H1 (cell line): ENCODE data around the gene CYP4B1. TPM values are rescaled to one million over a fixed set of nuclear protein-coding genes. Genes with fewer than 3 reads are reported as not detected.

Experiments
- CTCF ChIA-PET: fragments of 300-600 bp; sonication (Branson Sonifier 250); formaldehyde crosslinking; loops from one replicate; lab custom pipeline; 2021; ENCODE audit not compliant: partially characterized antibody; lab: Charles Lee
- POLR2A ChIA-PET: fragments of 300-600 bp; sonication (Branson Sonifier 250); formaldehyde crosslinking; loops from one replicate; lab custom pipeline; 2021; ENCODE audit warnings: inconsistent platforms; ENCODE audit not compliant: partially characterized antibody; lab: Charles Lee
- DNase-seq, 2 experiments: peaks; one replicate each; pipeline versions ENCODE4 v3.0.0 to v3.0.0-alpha.2; 2010 to 2022; ENCODE audit warnings: low spot score in 2 of 2, low read depth in 1 of 2, mixed read lengths in 1 of 2
- FAIRE-seq: peaks from 2 replicates; lab custom pipeline; 2011; peaks lifted over from hg19 to GRCh38; lab: Jason Lieb, UNC
- H2AFZ ChIP-seq: 2 replicates; pipeline ENCODE4 v1.8.1; 2012; ENCODE audit warnings: low read length, inconsistent platforms
- H2AK5ac ChIP-seq: 2 replicates; pipeline ENCODE4 v1.6.1; 2013; ENCODE audit warnings: low read depth, low read length
- H2BK120ac ChIP-seq: replicated peaks from 2 replicates; pipeline ENCODE3; 2013; ENCODE audit warnings: low read depth, low read length, inconsistent platforms
- H2BK12ac ChIP-seq: 2 replicates; pipeline ENCODE4 v1.6.1; 2013; ENCODE audit warnings: low read depth, low read length
- H2BK15ac ChIP-seq: 2 replicates; pipeline ENCODE4 v1.6.1; 2013; ENCODE audit warnings: low read length
- H2BK20ac ChIP-seq: 2 replicates; pipeline ENCODE4 v1.6.1; 2013; ENCODE audit warnings: low read length
- H2BK5ac ChIP-seq: 2 replicates; pipeline ENCODE4 v1.6.1; 2013; ENCODE audit warnings: low read depth, low read length
- H3K14ac ChIP-seq: 2 replicates; pipeline ENCODE4 v1.6.1; 2013; ENCODE audit warnings: inconsistent platforms; ENCODE audit not compliant: insufficient read length
- H3K18ac ChIP-seq: 2 replicates; pipeline ENCODE4 v1.6.1; 2013; ENCODE audit warnings: low read length; ENCODE audit errors: extremely low read depth
- H3K23ac ChIP-seq: 2 replicates; pipeline ENCODE4 v1.6.1; 2013; ENCODE audit warnings: inconsistent platforms; ENCODE audit not compliant: insufficient read length
- H3K23me2 ChIP-seq: 2 replicates; pipeline ENCODE4 v1.6.1; 2013; ENCODE audit warnings: low read depth, low read length
- H3K27ac ChIP-seq: 2 replicates; pipeline ENCODE4 v1.6.1; 2011; ENCODE audit warnings: low read depth, low read length, inconsistent platforms
- H3K27me3 ChIP-seq, 4 experiments: replicated peaks in 1 of 4; 1 replicate in 1 of 4; 2 replicates in 3 of 4; pipeline versions ENCODE4 v1.6.1 to v1.8.1; 2011 to 2013; ENCODE audit warnings: low read length in 3 of 4, mild to moderate bottlenecking in 3 of 4, inconsistent platforms in 2 of 4, mixed read lengths in 2 of 4, moderate library complexity in 1 of 4; ENCODE audit not compliant: control insufficient read depth in 3 of 4, insufficient read depth in 3 of 4; ENCODE audit errors: extremely low read depth in 1 of 4
- H3K36me3 ChIP-seq, 4 experiments: 2 replicates each; pipeline versions ENCODE4 v1.6.1 to v1.8.1; 2011 to 2013; ENCODE audit warnings: mild to moderate bottlenecking in 4 of 4, low read length in 3 of 4, moderate library complexity in 2 of 4, control low read depth in 1 of 4, inconsistent platforms in 1 of 4; ENCODE audit not compliant: insufficient read depth in 4 of 4, control insufficient read depth in 2 of 4
- H3K4ac ChIP-seq: replicated peaks from 2 replicates; pipeline ENCODE3; 2013; ENCODE audit warnings: low read length, low read depth, mixed read lengths, inconsistent platforms; ENCODE audit not compliant: insufficient read length
- H3K4me1 ChIP-seq, 4 experiments: replicated peaks in 1 of 4; 1 replicate in 1 of 4; 2 replicates in 3 of 4; pipeline versions ENCODE4 v1.6.1 to v1.8.1; 2011 to 2013; ENCODE audit warnings: low read length in 3 of 4, inconsistent platforms in 2 of 4, mixed read lengths in 1 of 4; ENCODE audit not compliant: insufficient read depth in 4 of 4, control insufficient read depth in 3 of 4
- H3K4me2 ChIP-seq, 2 experiments: 2 replicates each; pipeline versions ENCODE4 v1.6.1 to v1.8.1; 2011 to 2013; ENCODE audit warnings: low read depth in 2 of 2, low read length in 2 of 2, control low read depth in 1 of 2, inconsistent platforms in 1 of 2, mild to moderate bottlenecking in 1 of 2; ENCODE audit not compliant: insufficient read depth in 1 of 2
- H3K4me3 ChIP-seq, 4 experiments: fragments of 200-600, 300-600 bp in 1 of 4; sonication (generic), shearing (Covaris generic), sonication (Bioruptor Twin) in 1 of 4; 2 replicates each; pipeline versions ENCODE4 v1.5.1 to v1.8.1; 2011 to 2016; ENCODE audit warnings: low read length in 4 of 4, low read depth in 3 of 4, control low read depth in 2 of 4, inconsistent platforms in 2 of 4, mild to moderate bottlenecking in 2 of 4, mixed read lengths in 1 of 4, moderate library complexity in 1 of 4; ENCODE audit not compliant: insufficient read depth in 2 of 4; ENCODE audit errors: extremely low read depth in 1 of 4
- H3K56ac ChIP-seq: replicated peaks from 2 replicates; pipeline ENCODE3; 2013; ENCODE audit warnings: low read depth, mild to moderate bottlenecking, mixed read lengths, low read length, inconsistent platforms; ENCODE audit not compliant: insufficient read length
- H3K79me1 ChIP-seq: 2 replicates; pipeline ENCODE4 v1.6.1; 2013; ENCODE audit warnings: low read depth, low read length, control low read depth
- H3K79me2 ChIP-seq, 2 experiments: 2 replicates each; pipeline versions ENCODE4 v1.6.1 to v1.8.1; 2012 to 2013; ENCODE audit warnings: low read length in 2 of 2, mild to moderate bottlenecking in 2 of 2, inconsistent platforms in 1 of 2; ENCODE audit not compliant: insufficient read depth in 2 of 2, control insufficient read depth in 1 of 2
- H3K9ac ChIP-seq, 4 experiments: replicated peaks in 1 of 4; 1 replicate in 1 of 4; 2 replicates in 3 of 4; pipeline versions ENCODE4 v1.6.1 to v1.8.1; 2011 to 2013; ENCODE audit warnings: low read depth in 3 of 4, low read length in 3 of 4, control low read depth in 2 of 4, mild to moderate bottlenecking in 2 of 4, moderate library complexity in 2 of 4, inconsistent platforms in 1 of 4; ENCODE audit errors: extremely low read depth in 1 of 4
- H3K9me3 ChIP-seq, 2 experiments: 2 replicates each; pipeline versions ENCODE4 v1.6.1 to v1.8.1; 2012 to 2013; ENCODE audit warnings: mild to moderate bottlenecking in 2 of 2, moderate library complexity in 2 of 2, control low read depth in 1 of 2, inconsistent platforms in 1 of 2, low read depth in 1 of 2, low read length in 1 of 2, mixed read lengths in 1 of 2; ENCODE audit not compliant: insufficient read depth in 2 of 2
- H4K20me1 ChIP-seq, 2 experiments: replicated peaks in 1 of 2; 2 replicates each; pipeline versions ENCODE3 to v1.8.1; 2011 to 2013; ENCODE audit warnings: inconsistent platforms in 2 of 2, low read length in 2 of 2, mild to moderate bottlenecking in 1 of 2; ENCODE audit not compliant: insufficient read depth in 2 of 2, control insufficient read depth in 1 of 2
- H4K5ac ChIP-seq: 2 replicates; pipeline ENCODE4 v1.6.1; 2013; ENCODE audit warnings: low read length, low read depth, mixed read lengths, inconsistent platforms; ENCODE audit not compliant: insufficient read length
- H4K8ac ChIP-seq: 2 replicates; pipeline ENCODE4 v1.8.0; 2013; ENCODE audit warnings: mild to moderate bottlenecking, moderate library complexity, low read length, inconsistent platforms; ENCODE audit not compliant: insufficient read depth; ENCODE audit errors: extremely low read depth
- H4K91ac ChIP-seq: replicated peaks from 2 replicates; pipeline ENCODE3; 2013; ENCODE audit warnings: low read length, mixed read lengths, inconsistent platforms; ENCODE audit not compliant: insufficient read length
- BRCA1 ChIP-seq: IDR thresholded peaks from 2 replicates; pipeline ENCODE4 v1.6.1; 2012; ENCODE audit warnings: low read depth, low read length, improper control_type of control experiment
- CEBPB ChIP-seq: IDR thresholded peaks from 2 replicates; pipeline ENCODE4 v1.6.1; 2012; ENCODE audit warnings: low read depth, low read length
- CHD2 ChIP-seq: IDR thresholded peaks from 2 replicates; pipeline ENCODE4 v1.6.1; 2012; ENCODE audit warnings: low read length, improper control_type of control experiment
- CTBP2 ChIP-seq: IDR thresholded peaks from 2 replicates; pipeline ENCODE4 v1.7.0; 2011; ENCODE audit warnings: borderline replicate concordance, mild to moderate bottlenecking, moderate library complexity, mixed read lengths, low read length; ENCODE audit not compliant: insufficient read depth, insufficient read length
- GTF2F1 ChIP-seq: IDR thresholded peaks from 2 replicates; pipeline ENCODE4 v1.6.1; 2012; ENCODE audit warnings: low read depth, low read length, improper control_type of control experiment, borderline replicate concordance
- HDAC6 ChIP-seq: IDR thresholded peaks from one replicate; pipeline ENCODE4 v1.7.1; 2012; ENCODE audit warnings: low read depth, mild to moderate bottlenecking, inconsistent platforms, low read length, moderate library complexity
- POLR2A ChIP-seq, 2 experiments: IDR thresholded peaks; 1 replicate in 1 of 2; 2 replicates in 1 of 2; pipeline ENCODE4 v1.6.1; 2011; ENCODE audit warnings: low read depth in 2 of 2, low read length in 2 of 2, mild to moderate bottlenecking in 2 of 2; ENCODE audit errors: control extremely low read depth in 1 of 2
- POLR2AphosphoS5 ChIP-seq: IDR thresholded peaks from 2 replicates; pipeline ENCODE4 v1.6.1; 2011; ENCODE audit warnings: low read depth, low read length
- SP1 ChIP-seq: IDR thresholded peaks from 2 replicates; pipeline ENCODE4 v1.6.1; 2011; ENCODE audit warnings: low read depth, low read length
- TAF7 ChIP-seq: optimal IDR thresholded peaks from 2 replicates; pipeline ENCODE3; 2011; ENCODE audit warnings: low read depth, mild to moderate bottlenecking, inconsistent platforms, low read length, moderate library complexity, borderline replicate concordance
- TEAD4 ChIP-seq: IDR thresholded peaks from 2 replicates; pipeline ENCODE4 v1.6.1; 2012; ENCODE audit warnings: low read depth, low read length, inconsistent platforms, mixed read lengths
- USF2 ChIP-seq: IDR thresholded peaks from 2 replicates; pipeline ENCODE4 v1.6.1; 2011; ENCODE audit warnings: low read length, improper control_type of control experiment
- WGBS, 2 experiments: shearing (Covaris generic) in 1 of 2; methylation state at CpG; one replicate each; pipeline versions ENCODE4 v1.1.6 to v1.1.7; 2013 to 2015; ENCODE audit warnings: low lambda C conversion rate in 2 of 2, mixed read lengths in 2 of 2, inconsistent platforms in 1 of 2, low coverage in 1 of 2, missing lambda C conversion rate in 1 of 2; ENCODE audit not compliant: insufficient replicate concordance in 2 of 2, insufficient coverage in 1 of 2, insufficient read length in 1 of 2; ENCODE audit errors: extremely low coverage in 1 of 2, missing lambda C conversion rate in 1 of 2; 5-methylcytosine and 5-hydroxymethylcytosine counted together
- long read RNA-seq, 2 experiments: library from RNA in 1 of 2; library from capped mRNA in 1 of 2; stranded (forward); transcript quantifications; one replicate each; pipeline ENCODE4 v2.0.0, GENCODE V29; 2021; ENCODE audit warnings: inconsistent platforms in 1 of 2
- polyA minus RNA-seq, 3 experiments: library from RNA; depleted of rRNA, polyadenylated mRNA; stranded (reverse); fragments of >200 nt; gene quantifications; 1 replicate in 2 of 3; 2 replicates in 1 of 3; pipeline ENCODE4 v1.2.3, GENCODE V29; 2011
- polyA plus RNA-seq, 7 experiments: library from polyadenylated mRNA; depleted of rRNA in 3 of 7; stranded (reverse) in 5 of 7; unstranded in 2 of 7; fragments of >200 nt in 5 of 7; fragments of 200-250 nt in 2 of 7; gene quantifications; 1 replicate in 5 of 7; 2 replicates in 1 of 7; 4 replicates in 1 of 7; pipeline versions ENCODE4 v1.2.1 to v1.2.3, GENCODE V29; 2011 to 2013; ENCODE audit warnings: missing spikeins in 2 of 7, mixed read lengths in 2 of 7
- total RNA-seq: library from RNA; stranded (reverse); fragmentation: NEBNext Ultra II Directional; extraction: Animal tissue kit (Norgen Biotek cat#: 25700); gene quantifications from 2 replicates; pipeline ENCODE4 v1.2.1, GENCODE V29; 2021

The CYP4B1 gene
- total RNA-seq: not detected in 2 replicates
- 0.08 and 0.23 TPM in 2 replicates for polyA plus RNA-seq (2011; rRNA removed)
- polyA plus RNA-seq (2011; cell fraction: cytosol; rRNA removed): 0.09 TPM
- polyA plus RNA-seq (2011; cell fraction: nucleus; rRNA removed): 0.51 TPM
- polyA plus RNA-seq (2012, experiment 1 of 2): not detected in 4 replicates
- polyA plus RNA-seq (2012, experiment 2 of 2): not detected
- polyA plus RNA-seq (2013, experiment 1 of 2): 0.30 TPM
- not detected for polyA plus RNA-seq (2013, experiment 2 of 2)
- polyA minus RNA-seq (2011; rRNA and poly(A)+ RNA removed): not detected in 2 replicates
- not detected for polyA minus RNA-seq (2011; cell fraction: cytosol; rRNA and poly(A)+ RNA removed)
- polyA minus RNA-seq (2011; cell fraction: nucleus; rRNA and poly(A)+ RNA removed): not detected
- long read RNA-seq, experiment 1: 0 reads
- long read RNA-seq, experiment 2: 0 reads

- FAIRE-seq (no peak), DNase-seq (no peak)
- ChIA-PET CTCF (no interaction called here), POLR2A (no interaction called here)
- H3K79me1 ChIP-seq: no peaks in the 10 kb centered on the region
- no peak within 1 kb of the TSS for H2BK12ac ChIP-seq
- no peak within 1 kb of the TSS for H3K4me3 ChIP-seq
- no peak within 1 kb of the TSS for H2BK5ac ChIP-seq
- H3K9ac ChIP-seq: no peak within 1 kb of the TSS
- H2AFZ ChIP-seq: no peak within 1 kb of the TSS
- H2BK20ac ChIP-seq: no peak within 1 kb of the TSS
- no peak within 1 kb of the TSS for H2BK120ac ChIP-seq
- no peaks in the 10 kb centered on the region for H3K23me2 ChIP-seq
- H4K91ac ChIP-seq: no peak within 1 kb of the TSS
- H3K27ac ChIP-seq: no peak within 1 kb of the TSS
- no peak within 1 kb of the TSS for H2BK15ac ChIP-seq
- no peaks in the 10 kb centered on the region for H3K79me2 ChIP-seq
- WGBS, 2 experiments: 98% methylated on average over 4 of the region's 4 CpGs; no CpG with 5 or more reads in 1 of the 2 experiments
- no peaks in the 10 kb centered on the region for H3K9me3 ChIP-seq
- H4K5ac ChIP-seq: no peak within 1 kb of the TSS
- H4K20me1 ChIP-seq: no peaks in the 10 kb centered on the region
- H2AK5ac ChIP-seq: no peak within 1 kb of the TSS
- H4K8ac ChIP-seq: no peak within 1 kb of the TSS
- no peak within 1 kb of the TSS; the same call in 1 of the 2 replicates for H3K18ac ChIP-seq
- no peak within 1 kb of the TSS for H3K14ac ChIP-seq
- no peaks in the 10 kb centered on the region for H3K4me1 ChIP-seq
- H3K23ac ChIP-seq: no peak within 1 kb of the TSS
- no peak within 1 kb of the TSS for H3K56ac ChIP-seq
- H3K36me3 ChIP-seq: no peaks in the 10 kb centered on the region
- H3K27me3 ChIP-seq: no peaks in the 10 kb centered on the region
- no peak within 1 kb of the TSS for H3K4me2 ChIP-seq
- H3K4ac ChIP-seq: no peak within 1 kb of the TSS
- no peak for TF ChIP-seq BRCA1
- no peak for TF ChIP-seq TAF7
- no peak for TF ChIP-seq SP1
- TF ChIP-seq TEAD4: no peak
- TF ChIP-seq POLR2A (IDR thresholded peaks at IDR 0.05; ENCODE audit: control extremely low read depth in 1 of 2, low read depth in 2 of 2, low read length in 2 of 2): no peak
- TF ChIP-seq USF2: no peak
- no peak for TF ChIP-seq POLR2AphosphoS5
- TF ChIP-seq HDAC6: no peak
- no peak for TF ChIP-seq CHD2
- no peak for TF ChIP-seq GTF2F1
- no peak for TF ChIP-seq CEBPB
- no peak for TF ChIP-seq CTBP2
Measured at GRCh38 chr1:46798810-46799209, at the start of gene CYP4B1. Gene CYP4B1, plus strand, starts transcription at chr1:46799046. Its CDS starts 36 bp downstream, at chr1:46799082.
